Tibial nerve (tissue), 4 donors: Measurements from ENCODE around the gene EAF2.

Experiments used
- CTCF ChIP-seq, 5 experiments: fragments of 200-600 bp in 3 of 5; fragments of 450-650 bp in 2 of 5; sonication (generic) in 3 of 5; IDR thresholded peaks; one replicate each; pipeline ENCODE4 v1.5.1; 2016 to 2019; ENCODE audit warnings: antibody characterized with exemption in 5 of 5, mild to moderate bottlenecking in 3 of 5, moderate library complexity in 2 of 5
- EP300 ChIP-seq, 2 donors: sonication (generic); formaldehyde crosslinking; IDR thresholded peaks; one replicate each; pipeline ENCODE4 v1.6.1; 2017; ENCODE audit warnings: antibody characterized with exemption in 2 of 2, mild to moderate bottlenecking in 1 of 2
- POLR2A ChIP-seq, 2 donors: fragments of 450-650 bp; IDR thresholded peaks; one replicate each; pipeline ENCODE4 v1.6.1; 2017; ENCODE audit warnings: antibody characterized with exemption in 2 of 2, mild to moderate bottlenecking in 2 of 2, moderate library complexity in 2 of 2

- TF ChIP-seq CTCF (IDR thresholded peaks at IDR 0.05) (peak in 1 of 5 experiments; percentile 25), POLR2A (IDR thresholded peaks at IDR 0.05) (peak; percentile 39 to 91), EP300 (IDR thresholded peaks at IDR 0.05) (peak in 1 of 2 donors; percentile 88)
Observed at GRCh38 chr3:121834671-121835464, at the start of gene EAF2, which contains the start of gene IQCB1.
